Esophagus muscularis mucosa (tissue), 3 donors: ENCODE measurements around the gene IER3IP1.

Source experiments
- CTCF ChIP-seq, 3 experiments: fragments of 200-600 bp in 2 of 3; fragments of 450-650 bp in 1 of 3; sonication (generic) in 2 of 3; IDR thresholded peaks; one replicate each; pipeline ENCODE4 v1.5.1; 2017 to 2019; ENCODE audit warnings: antibody characterized with exemption in 3 of 3, mild to moderate bottlenecking in 2 of 3, moderate library complexity in 1 of 3
- EP300 ChIP-seq: sonication (generic); formaldehyde crosslinking; IDR thresholded peaks from one replicate; pipeline ENCODE4 v1.6.1; 2017; ENCODE audit warnings: antibody characterized with exemption

GRCh38 chr18:47172476-47172875 is 3.7 kb downstream of the IER3IP1 start:
- TF ChIP-seq CTCF (IDR thresholded peaks at IDR 0.05) = no peak
- TF ChIP-seq EP300 = no peak
